ENCODE results near the gene PTCD1.
"Not testable (repeated sequence)": the region's sequence is repeated elsewhere in the genome, so short reads cannot be mapped to it uniquely, and the experiment has no call there.

Gene PTCD1

GRCh38 chr7:99448855-99449254 is 10.3 kb upstream of the PTCD1 start:
- DNase-seq: no peak

DNA sequence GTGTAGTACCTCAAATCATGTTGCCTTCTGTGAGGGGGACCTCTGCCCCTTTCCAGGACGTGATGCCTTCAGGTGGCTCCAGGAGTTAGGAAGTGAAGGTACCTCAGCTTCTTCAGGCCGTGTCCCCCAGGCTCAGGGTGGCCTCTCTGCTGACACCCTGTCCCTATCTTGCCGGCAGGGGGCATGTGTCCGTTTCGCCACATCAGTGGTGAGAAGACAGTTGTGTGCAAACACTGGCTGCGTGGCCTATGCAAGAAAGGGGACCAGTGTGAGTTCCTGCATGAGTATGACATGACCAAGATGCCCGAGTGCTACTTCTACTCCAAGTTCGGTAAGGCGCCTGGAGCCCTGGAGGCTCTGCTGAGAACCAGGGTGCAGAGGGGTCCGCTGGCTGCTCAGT is 9.3 kb upstream of the PTCD1 start:
- DNase-seq: no peak

- no peak for DNase-seq
Observed at GRCh38 chr7:99446096-99446495, 7.5 kb upstream of the PTCD1 start.

- DNase-seq: no peak
Observed at GRCh38 chr7:99440195-99440594, 1.6 kb upstream of the PTCD1 start.

GRCh38 chr7:99437946-99438572 is 539 bp downstream of the PTCD1 start:
- DNase-seq: no peak

GRCh38 chr7:99433158-99433557 is 5.4 kb downstream of the PTCD1 start:
- DNase-seq: no peak

- DNase-seq: not testable (repeated sequence)
Observed at GRCh38 chr7:99431756-99432540, 6.7 kb downstream of the PTCD1 start.

DNA sequence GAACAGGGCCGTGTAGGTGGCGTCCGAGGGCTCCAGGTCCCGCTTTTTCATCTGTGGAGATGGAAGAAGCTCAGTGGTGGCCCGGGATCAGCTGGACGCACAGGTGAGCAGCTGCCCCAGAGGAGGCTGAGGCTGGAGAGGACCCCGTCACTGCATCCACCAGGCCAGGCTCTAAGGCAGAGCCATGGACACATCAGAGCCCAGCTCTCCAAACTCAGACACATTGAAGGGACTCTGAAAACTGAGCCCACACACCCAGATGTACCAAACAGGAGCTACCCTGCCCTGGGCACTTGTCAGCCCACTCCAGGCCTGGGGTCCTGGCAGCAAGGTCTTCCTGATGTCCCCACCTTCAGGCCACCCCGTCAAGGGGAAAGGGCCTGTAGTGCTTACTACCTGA is 8.8 kb downstream of the PTCD1 start:
- no peak for DNase-seq

DNA sequence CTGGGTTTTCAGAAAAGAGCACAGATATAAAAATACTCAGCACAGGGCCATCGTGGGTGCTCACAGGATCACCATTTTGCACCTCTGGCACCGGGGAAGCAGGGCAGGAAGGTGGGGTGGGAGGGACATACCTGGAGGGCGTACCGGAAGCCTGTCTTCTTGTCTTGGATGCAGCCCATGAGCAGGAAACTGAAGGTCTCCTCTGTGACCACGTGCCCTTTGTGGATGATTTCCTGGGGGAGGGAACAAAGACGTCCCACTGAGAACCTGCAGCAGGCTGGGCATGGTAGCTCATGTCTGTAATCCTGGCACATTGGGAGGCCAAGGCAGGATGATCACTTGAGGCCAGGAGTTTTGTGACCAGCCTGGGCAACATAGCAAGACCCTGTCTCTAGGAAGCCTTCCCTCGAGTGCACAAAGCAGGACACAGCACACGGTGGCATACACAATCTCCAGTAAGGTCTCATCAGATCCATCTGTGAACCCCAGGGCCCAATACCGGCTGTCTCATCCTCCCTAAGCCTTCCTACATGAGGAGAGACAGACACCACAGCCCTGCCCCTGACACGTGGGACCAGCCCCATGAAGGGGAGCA is 9.5 kb downstream of the PTCD1 start:
- DNase-seq: no peak

GRCh38 chr7:99424932-99425730 is 13.5 kb downstream of the PTCD1 start:
- no peak for DNase-seq

DNA sequence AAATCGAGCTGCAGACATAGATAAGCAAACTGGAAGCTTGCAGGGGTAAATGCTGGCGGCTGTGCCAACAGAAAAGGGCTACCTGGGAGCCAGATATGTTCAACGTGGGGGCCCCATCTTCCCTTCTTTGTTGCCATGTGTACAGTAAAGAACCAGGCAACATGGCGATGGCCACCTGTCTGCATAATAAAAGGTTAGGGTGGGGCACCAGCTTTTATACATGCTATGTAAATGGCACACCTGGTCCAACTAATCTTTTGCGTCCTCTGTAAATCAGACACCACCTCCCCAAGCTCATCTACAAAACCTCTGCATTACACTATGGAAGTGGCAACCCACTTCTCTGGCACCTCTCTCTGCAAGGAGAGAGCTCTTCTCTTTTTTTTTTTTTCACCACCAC is 16.0 kb downstream of the PTCD1 start:
- DNase-seq: peak; percentile 67

- DNase-seq: peak; percentile 19
Observed at GRCh38 chr7:99422186-99422585, 16.4 kb downstream of the PTCD1 start.

GRCh38 chr7:99420986-99421385 is 17.6 kb downstream of the PTCD1 start:
- DNase-seq: no peak

DNA sequence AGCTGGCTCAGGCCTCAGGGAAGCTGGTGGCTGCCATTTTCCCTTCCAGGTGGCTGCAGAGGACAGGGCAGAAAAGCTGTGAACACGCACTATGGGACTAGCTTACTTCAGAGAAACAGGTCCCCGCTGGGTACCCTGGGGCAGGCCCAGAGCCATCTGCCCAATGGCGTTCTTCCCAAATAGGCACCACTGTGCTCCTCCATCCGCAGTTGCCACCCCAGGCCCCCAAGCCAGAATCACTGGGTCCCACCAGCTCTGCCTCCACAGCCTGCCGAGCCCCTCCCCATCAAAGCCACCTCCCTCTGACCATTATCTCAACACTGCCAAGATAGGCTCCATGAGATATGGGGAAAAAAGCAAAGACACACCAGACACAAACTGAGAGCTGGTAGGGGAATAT is 18.4 kb downstream of the PTCD1 start:
- DNase-seq: no peak

GRCh38 chr7:99419323-99420021 is 19.1 kb downstream of the PTCD1 start:
- no peak for DNase-seq

DNA sequence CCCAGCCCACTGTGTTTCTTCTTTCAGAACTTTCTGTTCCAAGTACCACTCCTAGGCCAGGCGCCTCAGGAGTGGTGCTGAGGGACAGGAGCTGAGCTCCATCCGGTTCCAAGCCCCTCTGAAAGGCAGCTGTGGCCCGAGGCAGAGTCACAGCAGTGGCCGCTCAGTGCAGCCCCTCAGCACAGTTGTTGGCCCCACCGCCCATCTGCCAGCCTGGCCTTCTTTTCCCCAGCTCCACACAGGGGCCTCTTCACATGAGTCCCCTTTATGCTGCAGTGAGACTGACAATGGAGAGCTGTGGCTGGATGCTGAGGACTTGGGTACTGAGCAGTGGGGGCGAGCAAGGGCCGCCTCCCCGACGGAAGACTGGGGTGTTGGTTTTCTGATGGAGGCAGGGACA is 20.3 kb downstream of the PTCD1 start:
- no peak for DNase-seq

GRCh38 chr7:99415513-99416127 is 23.0 kb downstream of the PTCD1 start:
- not testable (repeated sequence) for DNase-seq

DNA sequence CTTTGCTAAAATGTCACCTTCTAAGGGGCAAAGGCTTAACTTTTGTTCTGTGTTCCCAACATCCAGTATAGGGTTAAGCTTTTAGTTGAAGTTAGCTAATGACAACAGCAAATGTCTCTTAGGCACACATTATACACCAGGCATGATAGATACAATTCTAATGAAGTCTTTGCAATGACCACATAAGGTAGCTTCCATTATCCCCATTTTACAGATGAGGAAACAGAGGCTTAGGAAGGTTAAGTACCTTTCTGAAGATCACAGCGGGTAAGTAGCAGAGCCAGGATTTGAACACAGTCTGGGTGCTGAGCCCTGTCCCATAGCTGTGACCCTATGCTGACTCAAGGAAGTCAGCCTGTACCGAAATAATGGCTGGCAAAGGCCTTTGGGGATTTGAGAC is 28.0 kb downstream of the PTCD1 start:
- no peak for DNase-seq

- DNase-seq: no peak
Observed at GRCh38 chr7:99409806-99410205, 28.8 kb downstream of the PTCD1 start.

DNA sequence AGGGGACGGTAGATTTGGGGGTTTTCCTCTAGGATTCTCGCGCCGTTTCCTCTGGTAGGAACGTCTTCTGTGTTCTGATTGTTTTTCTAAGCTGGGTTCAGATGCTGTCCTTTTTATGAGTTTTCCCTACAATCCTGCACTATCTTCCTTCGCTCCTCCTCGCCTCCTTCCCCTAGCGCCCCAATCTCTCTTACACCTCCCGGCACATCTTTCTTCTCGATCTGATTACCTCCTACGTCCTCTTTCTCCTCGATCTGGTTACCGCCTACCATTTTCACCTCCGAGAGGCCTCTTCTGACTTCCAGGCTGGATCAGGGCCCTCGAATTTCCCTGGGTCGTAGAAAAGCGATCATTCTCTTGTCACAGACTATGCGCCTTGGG is 29.4 kb downstream of the PTCD1 start:
- no peak for DNase-seq

GRCh38 chr7:99408379-99409191 is 30.0 kb downstream of the PTCD1 start, which contains the start of the genes BUD31 and PDAP1:
TSS of gene BUD31 (plus strand) at chr7:99408969. CDS start at chr7:99411093, 2,124 bp downstream.
TSS of gene PDAP1 (minus strand) at chr7:99408597. CDS start at chr7:99408548, 49 bp downstream.
- DNase-seq: peak; percentile 65

Measured in NCI-H187 treated with DMSO at 0.1 percent for 48 hours (cell line).